ENCODE results near the gene CHST8.
"Not testable (repeated sequence)": the region's sequence is repeated elsewhere in the genome, so short reads cannot be mapped to it uniquely, and the experiment has no call there.

CHST8 gene

GRCh38 chr19:33601583-33601982 lies 20.2 kb upstream of the CHST8 start:
- no peaks in the 10 kb centered on the region for H3K27me3 ChIP-seq (replicated peaks; ENCODE audit: control insufficient read depth, insufficient read depth, low read length, poor library complexity, severe bottlenecking)
- no peak overlapping the region for H3K4me3 ChIP-seq (ENCODE audit: insufficient read depth, low read depth, low read length, poor library complexity, severe bottlenecking)
- H3K9me3 ChIP-seq (ENCODE audit: control insufficient read depth, low read length), result peaks cover 16% of the 10 kb centered on the region
- DNase-seq, result no peak
- H3K27ac ChIP-seq (ENCODE audit: insufficient read depth, low read length, poor library complexity, severe bottlenecking), result no peak overlapping the region
- no peaks in the 10 kb centered on the region for H3K36me3 ChIP-seq (ENCODE audit: control insufficient read depth, insufficient read depth, low read length)
- H3K4me1 ChIP-seq (ENCODE audit: control insufficient read depth, insufficient read depth, low read length, poor library complexity, severe bottlenecking), result no peaks in the 10 kb centered on the region

GRCh38 chr19:33602576-33603204 lies 19.1 kb upstream of the CHST8 start:
- H3K4me3 ChIP-seq (ENCODE audit: insufficient read depth, low read depth, low read length, poor library complexity, severe bottlenecking), result no peak overlapping the region
- no peaks in the 10 kb centered on the region for H3K36me3 ChIP-seq (ENCODE audit: control insufficient read depth, insufficient read depth, low read length)
- H3K4me1 ChIP-seq (ENCODE audit: control insufficient read depth, insufficient read depth, low read length, poor library complexity, severe bottlenecking), result no peaks in the 10 kb centered on the region
- H3K27ac ChIP-seq (ENCODE audit: insufficient read depth, low read length, poor library complexity, severe bottlenecking), result no peak overlapping the region
- no peaks in the 10 kb centered on the region for H3K27me3 ChIP-seq (replicated peaks; ENCODE audit: control insufficient read depth, insufficient read depth, low read length, poor library complexity, severe bottlenecking)
- H3K9me3 ChIP-seq (ENCODE audit: control insufficient read depth, low read length), result peaks cover 16% of the 10 kb centered on the region
- no peak for DNase-seq

GRCh38 chr19:33603377-33603776 lies 18.4 kb upstream of the CHST8 start:
- no peak for DNase-seq
- Histone ChIP-seq H3K4me3 (ENCODE audit: insufficient read depth, low read depth, low read length, poor library complexity, severe bottlenecking) (no peak overlapping the region), H3K27ac (ENCODE audit: insufficient read depth, low read length, poor library complexity, severe bottlenecking) (no peak overlapping the region), H3K4me1 (ENCODE audit: control insufficient read depth, insufficient read depth, low read length, poor library complexity, severe bottlenecking) (no peaks in the 10 kb centered on the region), H3K9me3 (ENCODE audit: control insufficient read depth, low read length) (peaks cover 16% of the 10 kb centered on the region), H3K36me3 (ENCODE audit: control insufficient read depth, insufficient read depth, low read length) (no peaks in the 10 kb centered on the region), H3K27me3 (replicated peaks; ENCODE audit: control insufficient read depth, insufficient read depth, low read length, poor library complexity, severe bottlenecking) (no peaks in the 10 kb centered on the region)

- DNase-seq, result no peak
- no peaks in the 10 kb centered on the region for H3K36me3 ChIP-seq (ENCODE audit: control insufficient read depth, insufficient read depth, low read length)
Measured at GRCh38 chr19:33604651-33605050, 17.1 kb upstream of the CHST8 start.

GRCh38 chr19:33605803-33606295 lies 15.9 kb upstream of the CHST8 start:
- H3K27me3 ChIP-seq (replicated peaks; ENCODE audit: control insufficient read depth, insufficient read depth, low read length, poor library complexity, severe bottlenecking); H3K4me3 ChIP-seq (ENCODE audit: insufficient read depth, low read depth, low read length, poor library complexity, severe bottlenecking); H3K27ac ChIP-seq (ENCODE audit: insufficient read depth, low read length, poor library complexity, severe bottlenecking); H3K4me1 ChIP-seq (ENCODE audit: control insufficient read depth, insufficient read depth, low read length, poor library complexity, severe bottlenecking); H3K36me3 ChIP-seq (ENCODE audit: control insufficient read depth, insufficient read depth, low read length); DNase-seq: not testable (repeated sequence)
- H3K9me3 ChIP-seq (ENCODE audit: control insufficient read depth, low read length), result peaks cover 16% of the 10 kb centered on the region

More at GRCh38 chr19:33604651-33605050, 17.1 kb upstream of the CHST8 start:
- Histone ChIP-seq H3K4me3 (ENCODE audit: insufficient read depth, low read depth, low read length, poor library complexity, severe bottlenecking) (no peak overlapping the region), H3K9me3 (ENCODE audit: control insufficient read depth, low read length) (peaks cover 16% of the 10 kb centered on the region), H3K4me1 (ENCODE audit: control insufficient read depth, insufficient read depth, low read length, poor library complexity, severe bottlenecking) (no peaks in the 10 kb centered on the region), H3K27ac (ENCODE audit: insufficient read depth, low read length, poor library complexity, severe bottlenecking) (no peak overlapping the region), H3K27me3 (replicated peaks; ENCODE audit: control insufficient read depth, insufficient read depth, low read length, poor library complexity, severe bottlenecking) (no peaks in the 10 kb centered on the region)

- H3K9me3 ChIP-seq (ENCODE audit: control insufficient read depth, low read length), result peaks cover 10% of the 10 kb centered on the region
- no peak overlapping the region for H3K4me3 ChIP-seq (ENCODE audit: insufficient read depth, low read depth, low read length, poor library complexity, severe bottlenecking)
- no peak overlapping the region for H3K27ac ChIP-seq (ENCODE audit: insufficient read depth, low read length, poor library complexity, severe bottlenecking)
- H3K27me3 ChIP-seq (replicated peaks; ENCODE audit: control insufficient read depth, insufficient read depth, low read length, poor library complexity, severe bottlenecking), result no peaks in the 10 kb centered on the region
- no peaks in the 10 kb centered on the region for H3K36me3 ChIP-seq (ENCODE audit: control insufficient read depth, insufficient read depth, low read length)
- no peak for DNase-seq
- no peaks in the 10 kb centered on the region for H3K4me1 ChIP-seq (ENCODE audit: control insufficient read depth, insufficient read depth, low read length, poor library complexity, severe bottlenecking)
Measured at GRCh38 chr19:33606556-33606955, 15.2 kb upstream of the CHST8 start.

GRCh38 chr19:33609353-33609752 lies 12.4 kb upstream of the CHST8 start:
- H3K4me3 ChIP-seq (ENCODE audit: insufficient read depth, low read depth, low read length, poor library complexity, severe bottlenecking), result no peak overlapping the region
- H3K27ac ChIP-seq (ENCODE audit: insufficient read depth, low read length, poor library complexity, severe bottlenecking), result no peak overlapping the region
- no peaks in the 10 kb centered on the region for H3K36me3 ChIP-seq (ENCODE audit: control insufficient read depth, insufficient read depth, low read length)
- DNase-seq, result no peak
- H3K27me3 ChIP-seq (replicated peaks; ENCODE audit: control insufficient read depth, insufficient read depth, low read length, poor library complexity, severe bottlenecking), result no peaks in the 10 kb centered on the region
- no peaks in the 10 kb centered on the region for H3K4me1 ChIP-seq (ENCODE audit: control insufficient read depth, insufficient read depth, low read length, poor library complexity, severe bottlenecking)
- H3K9me3 ChIP-seq (ENCODE audit: control insufficient read depth, low read length), result no peaks in the 10 kb centered on the region

- no peaks in the 10 kb centered on the region for H3K36me3 ChIP-seq (ENCODE audit: control insufficient read depth, insufficient read depth, low read length)
- DNase-seq, result no peak
- no peaks in the 10 kb centered on the region for H3K9me3 ChIP-seq (ENCODE audit: control insufficient read depth, low read length)
- H3K4me3 ChIP-seq (ENCODE audit: insufficient read depth, low read depth, low read length, poor library complexity, severe bottlenecking), result no peak overlapping the region
- no peak overlapping the region for H3K27ac ChIP-seq (ENCODE audit: insufficient read depth, low read length, poor library complexity, severe bottlenecking)
- no peaks in the 10 kb centered on the region for H3K4me1 ChIP-seq (ENCODE audit: control insufficient read depth, insufficient read depth, low read length, poor library complexity, severe bottlenecking)
- H3K27me3 ChIP-seq (replicated peaks; ENCODE audit: control insufficient read depth, insufficient read depth, low read length, poor library complexity, severe bottlenecking), result no peaks in the 10 kb centered on the region
Measured at GRCh38 chr19:33610588-33610987, 11.2 kb upstream of the CHST8 start.

- Histone ChIP-seq H3K27ac (ENCODE audit: insufficient read depth, low read length, poor library complexity, severe bottlenecking) (no peak overlapping the region), H3K36me3 (ENCODE audit: control insufficient read depth, insufficient read depth, low read length) (no peaks in the 10 kb centered on the region), H3K9me3 (ENCODE audit: control insufficient read depth, low read length) (no peaks in the 10 kb centered on the region), H3K27me3 (replicated peaks; ENCODE audit: control insufficient read depth, insufficient read depth, low read length, poor library complexity, severe bottlenecking) (no peaks in the 10 kb centered on the region), H3K4me1 (ENCODE audit: control insufficient read depth, insufficient read depth, low read length, poor library complexity, severe bottlenecking) (no peaks in the 10 kb centered on the region), H3K4me3 (ENCODE audit: insufficient read depth, low read depth, low read length, poor library complexity, severe bottlenecking) (no peak overlapping the region)
- DNase-seq, result no peak
Measured at GRCh38 chr19:33612928-33613619, 8.7 kb upstream of the CHST8 start.

GRCh38 chr19:33613620-33614000 lies 8.1 kb upstream of the CHST8 start:
- no peaks in the 10 kb centered on the region for H3K4me1 ChIP-seq (ENCODE audit: control insufficient read depth, insufficient read depth, low read length, poor library complexity, severe bottlenecking)
- H3K36me3 ChIP-seq (ENCODE audit: control insufficient read depth, insufficient read depth, low read length), result no peaks in the 10 kb centered on the region
- H3K9me3 ChIP-seq (ENCODE audit: control insufficient read depth, low read length), result no peaks in the 10 kb centered on the region
- no peak overlapping the region for H3K27ac ChIP-seq (ENCODE audit: insufficient read depth, low read length, poor library complexity, severe bottlenecking)
- H3K4me3 ChIP-seq (ENCODE audit: insufficient read depth, low read depth, low read length, poor library complexity, severe bottlenecking), result no peak overlapping the region
- H3K27me3 ChIP-seq (replicated peaks; ENCODE audit: control insufficient read depth, insufficient read depth, low read length, poor library complexity, severe bottlenecking), result no peaks in the 10 kb centered on the region
- DNase-seq, result no peak
